ENCODE results near the gene FAM50B.

The FAM50B gene

DNA sequence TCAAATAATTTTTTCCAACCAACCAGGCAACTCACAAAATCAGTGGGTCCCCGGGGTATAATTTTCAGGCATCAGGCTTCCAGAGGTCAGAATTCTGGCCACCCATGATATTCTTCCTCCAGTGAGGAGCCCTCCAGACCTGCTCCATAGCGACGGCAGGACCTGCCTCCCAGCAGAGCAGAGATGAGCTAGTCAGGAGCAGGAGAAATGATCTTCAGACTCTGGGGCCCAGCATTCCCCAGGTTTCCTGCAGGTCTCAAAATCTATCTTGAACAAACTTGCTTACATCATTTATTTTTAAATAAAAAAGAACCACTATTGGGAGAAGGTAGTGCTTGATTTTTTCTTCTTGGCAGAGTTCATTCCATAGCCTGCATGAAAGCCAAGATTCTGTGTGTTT, 44.7 kb downstream of the FAM50B start:
- no peak for DNase-seq
- Mint-ChIP-seq H3K27ac (no peak overlapping the region), H3K9me3 (no peaks in the 10 kb centered on the region), H3K27me3 (peaks cover 40% of the 10 kb centered on the region), H3K4me3 (no peak overlapping the region), H3K36me3 (no peaks in the 10 kb centered on the region), H3K4me1 (no peaks in the 10 kb centered on the region)
- CTCF ChIA-PET = interaction anchor here (0.9 to 1.0 kb wide), 2 partner anchors 39 to 45 kb away, joined by 3 to 4 read pairs; partner anchors contain the start of gene FAM50B

DNA sequence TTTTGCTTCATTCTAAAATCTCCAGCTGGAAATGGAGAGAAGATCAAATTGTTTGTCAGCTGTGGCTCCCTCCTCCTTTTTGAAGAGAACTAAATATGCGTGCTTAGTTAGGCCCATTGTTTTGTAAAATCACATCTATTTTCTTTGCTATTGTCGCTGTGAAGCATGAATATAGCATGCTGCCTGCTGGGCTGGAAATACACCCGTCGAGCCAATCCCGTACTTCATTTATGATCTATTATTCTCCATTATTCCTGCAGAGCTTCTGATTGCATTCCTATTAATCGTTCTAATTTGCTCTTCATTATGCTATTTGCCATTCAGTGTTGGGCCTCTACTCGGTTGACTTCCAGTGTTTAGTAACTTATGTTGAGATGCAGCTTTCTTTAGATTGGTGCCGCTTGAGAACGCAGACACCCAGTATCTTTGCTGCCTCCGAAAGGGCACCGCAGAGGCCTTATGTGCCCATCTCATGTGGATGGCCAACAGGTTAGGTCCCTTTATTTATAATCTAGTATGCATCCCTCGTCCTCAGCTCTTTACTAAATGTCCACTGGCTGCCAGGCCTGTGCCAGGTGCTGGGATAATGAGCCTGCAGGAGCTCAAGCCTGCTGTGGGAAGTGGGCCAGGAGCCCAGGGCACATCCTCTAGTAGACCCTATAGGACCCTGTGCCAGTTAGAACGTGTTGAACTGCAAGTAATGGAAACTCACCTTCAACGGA, 45.6 kb downstream of the FAM50B start:
- H3K4me1 Mint-ChIP-seq = no peaks in the 10 kb centered on the region
- H3K27me3 Mint-ChIP-seq = peaks cover 39% of the 10 kb centered on the region
- no peak for DNase-seq
- H3K4me3 Mint-ChIP-seq = no peak overlapping the region
- no peak overlapping the region for H3K27ac Mint-ChIP-seq
- H3K36me3 Mint-ChIP-seq = no peaks in the 10 kb centered on the region
- CTCF ChIA-PET = interaction anchor here (0.9 to 1.0 kb wide), 2 partner anchors 38 to 46 kb away, joined by 3 to 4 read pairs; partner anchors contain the start of gene FAM50B
- H3K9me3 Mint-ChIP-seq = no peaks in the 10 kb centered on the region

DNA sequence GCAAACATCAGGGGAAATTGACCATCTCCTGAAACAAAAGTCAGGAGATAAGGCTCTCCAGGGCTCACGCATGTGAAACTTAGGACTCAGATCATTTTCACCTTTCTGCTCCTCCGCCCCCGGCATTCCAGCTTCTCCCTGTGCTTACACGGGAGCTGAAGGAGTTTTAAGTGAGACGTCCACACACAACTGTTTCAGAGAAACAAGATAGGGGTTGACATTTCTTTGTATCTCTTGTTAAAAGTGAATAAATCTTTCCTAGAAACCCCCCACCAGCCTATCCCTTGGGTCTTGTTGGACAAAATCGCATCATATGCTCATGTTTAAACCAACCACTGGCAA, 46.1 kb downstream of the FAM50B start:
- Mint-ChIP-seq H3K4me3 (no peak overlapping the region), H3K27ac (no peak overlapping the region), H3K9me3 (no peaks in the 10 kb centered on the region), H3K4me1 (no peaks in the 10 kb centered on the region), H3K27me3 (peaks cover 38% of the 10 kb centered on the region), H3K36me3 (no peaks in the 10 kb centered on the region)
- no peak for DNase-seq
- CTCF ChIA-PET = interaction anchor here (0.6 kb wide), 1 partner anchor 46 kb away, joined by 3 read pairs; the partner anchor contains the start of gene FAM50B

DNA sequence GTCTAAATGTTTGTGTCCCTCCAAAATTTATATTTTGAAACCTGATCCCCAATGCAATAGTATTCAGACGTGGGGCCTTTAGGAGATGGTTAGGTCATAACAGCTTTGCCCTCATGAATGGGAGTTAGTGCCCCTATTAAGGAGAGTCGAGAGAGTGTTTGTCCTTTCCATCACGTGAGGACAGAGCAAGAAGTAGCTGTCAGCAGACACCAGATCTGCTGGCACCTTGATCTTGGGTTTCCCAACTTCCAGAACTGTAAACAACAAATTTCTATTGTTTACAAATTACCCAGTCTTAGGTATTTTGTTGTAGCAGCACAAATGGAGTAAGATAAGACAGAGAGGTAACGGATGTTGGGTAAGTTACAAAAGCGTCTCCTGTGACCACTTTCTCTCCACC, 46.6 kb downstream of the FAM50B start:
- no peak overlapping the region for H3K27ac Mint-ChIP-seq
- H3K9me3 Mint-ChIP-seq = no peaks in the 10 kb centered on the region
- H3K4me3 Mint-ChIP-seq = no peak overlapping the region
- CTCF ChIA-PET = interaction anchor here (0.6 kb wide), 1 partner anchor 47 kb away, joined by 3 read pairs; the partner anchor contains the start of gene FAM50B
- H3K4me1 Mint-ChIP-seq = no peaks in the 10 kb centered on the region
- peaks cover 35% of the 10 kb centered on the region for H3K27me3 Mint-ChIP-seq
- H3K36me3 Mint-ChIP-seq = no peaks in the 10 kb centered on the region
- no peak for DNase-seq

DNA sequence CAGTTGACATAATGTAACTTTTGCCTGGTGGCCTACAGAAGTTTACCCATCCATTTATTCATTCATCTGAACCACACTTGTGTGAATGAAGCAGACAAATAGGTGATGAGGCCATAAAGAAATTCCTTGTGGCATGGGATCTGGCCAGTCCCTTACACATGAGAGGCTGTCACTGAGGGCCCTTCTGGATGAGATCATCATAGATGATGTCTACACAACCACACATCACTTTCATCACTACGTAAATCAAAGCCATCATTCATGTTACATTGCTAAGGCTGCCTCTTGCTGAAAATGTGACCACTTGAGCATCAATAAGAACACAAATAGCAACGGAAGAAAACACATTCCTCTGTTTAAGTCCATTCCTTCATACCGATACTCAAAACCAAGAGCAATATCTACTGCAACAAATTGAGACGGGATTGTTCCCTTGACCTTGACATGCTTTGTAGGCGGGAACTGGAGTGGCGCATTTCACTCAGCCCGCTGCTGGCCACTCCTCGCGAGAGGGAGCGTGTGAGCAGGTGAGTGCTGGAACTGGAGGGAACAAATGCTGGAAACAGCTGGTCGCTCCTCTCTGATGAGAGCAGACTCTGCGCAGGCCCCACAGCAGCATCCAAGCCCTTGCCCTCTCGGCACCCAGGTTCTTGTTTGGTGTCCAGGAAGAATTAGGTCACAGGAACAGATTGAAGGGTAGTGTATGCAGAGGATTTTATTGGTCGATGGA, 49.3 kb downstream of the FAM50B start:
- no peaks in the 10 kb centered on the region for H3K36me3 Mint-ChIP-seq
- DNase-seq = no peak
- H3K4me1 Mint-ChIP-seq = no peaks in the 10 kb centered on the region
- H3K27ac Mint-ChIP-seq = no peak overlapping the region
- H3K27me3 Mint-ChIP-seq = peaks cover 35% of the 10 kb centered on the region
- no peak overlapping the region for H3K4me3 Mint-ChIP-seq
- CTCF ChIA-PET = no interaction called here
- no peaks in the 10 kb centered on the region for H3K9me3 Mint-ChIP-seq

DNA sequence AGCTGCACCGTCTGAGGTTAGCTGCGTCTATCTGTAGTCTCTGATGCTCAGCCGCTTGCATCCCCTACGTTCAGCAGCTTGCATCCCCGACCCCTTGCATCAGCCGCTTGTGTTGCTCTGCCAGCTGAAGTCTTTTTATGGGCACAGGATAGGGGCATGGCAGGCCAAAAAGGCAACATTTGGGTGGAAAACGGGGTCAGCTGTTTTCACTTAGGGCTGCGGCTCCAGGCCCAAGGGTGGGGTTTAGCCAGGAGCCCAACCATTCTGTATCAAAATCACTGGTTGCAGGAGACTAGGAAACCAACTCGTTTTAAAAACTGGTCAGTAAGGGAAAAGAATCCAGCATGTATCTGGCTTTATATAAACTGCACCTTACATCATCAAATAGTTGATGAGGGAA, 49.9 kb downstream of the FAM50B start:
- no peak overlapping the region for H3K4me3 Mint-ChIP-seq
- H3K27ac Mint-ChIP-seq = no peak overlapping the region
- peaks cover 38% of the 10 kb centered on the region for H3K27me3 Mint-ChIP-seq
- H3K36me3 Mint-ChIP-seq = no peaks in the 10 kb centered on the region
- no peaks in the 10 kb centered on the region for H3K9me3 Mint-ChIP-seq
- CTCF ChIA-PET = no interaction called here
- DNase-seq = no peak
- H3K4me1 Mint-ChIP-seq = no peaks in the 10 kb centered on the region

DNA sequence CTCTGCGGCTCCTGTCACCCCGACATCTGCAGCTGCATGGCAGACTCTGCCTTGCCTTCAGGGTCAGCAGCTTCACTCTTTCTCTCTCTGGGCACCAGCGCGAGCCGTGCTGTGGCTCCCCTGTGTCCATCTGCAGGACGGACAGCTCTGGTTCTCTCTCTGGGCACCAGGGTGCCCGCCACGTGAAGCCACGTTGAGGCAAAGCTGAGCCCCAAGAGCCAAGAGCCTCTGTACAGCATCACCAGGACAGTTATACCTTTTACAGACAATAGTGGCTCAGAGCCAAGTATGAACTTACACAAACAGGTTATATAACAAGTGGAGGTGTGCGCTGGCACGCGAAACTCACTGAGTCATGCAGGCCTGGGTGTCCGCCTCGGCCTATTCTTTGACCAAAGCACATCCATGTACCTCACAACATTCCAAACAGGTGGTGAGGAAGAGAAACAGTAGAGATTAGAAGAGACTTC, 50.8 kb downstream of the FAM50B start:
- Mint-ChIP-seq H3K27ac (no peak overlapping the region), H3K4me1 (no peaks in the 10 kb centered on the region), H3K4me3 (no peak overlapping the region), H3K27me3 (peaks cover 44% of the 10 kb centered on the region), H3K9me3 (no peaks in the 10 kb centered on the region), H3K36me3 (no peaks in the 10 kb centered on the region)
- DNase-seq = no peak
- CTCF ChIA-PET = no interaction called here

Data from activated naive CD4-positive, alpha-beta T cell treated with anti-CD3 and anti-CD28 coated beads, Interleukin-2, amount 10 ng/mL, durations not matched to agents 7 days and 5 days (primary cell).